GM12878 (cell line): ENCODE results near the gene COL8A2. TPM values are rescaled to one million over a fixed set of nuclear protein-coding genes. Genes with fewer than 3 reads are reported as not detected.

Experiments used
- ATAC-seq: fragments of 200-7000 bp; cut with Tn5 transposase; 3 replicates; pipeline ENCODE4 v1.9.1; 2020; ENCODE audit warnings: mild to moderate bottlenecking, moderate library complexity
- BruUV-seq: library from RNA; stranded (reverse); fragments of 400-500 nt; replicated peaks from 2 replicates; lab custom pipeline; 2021; lab: Mats Ljungman, UMichigan
- CTCF ChIA-PET: fragments of 300-600 bp; sonication (Branson Sonifier 250); formaldehyde crosslinking; extraction: SDS; loops from one replicate; lab custom pipeline; 2021; ENCODE audit warnings: inconsistent platforms; lab: Yijun Ruan, JAX
- POLR2A ChIA-PET: fragments of 350-600 bp; formaldehyde crosslinking; extraction: SDS; loops from one replicate; lab custom pipeline; 2021; ENCODE audit warnings: inconsistent platforms; lab: Charles Lee
- RAD21 ChIA-PET: fragments of 300-600 bp; sonication (Branson Sonifier 250); formaldehyde crosslinking; loops from one replicate; lab custom pipeline; 2023; ENCODE audit warnings: antibody characterized with exemption; ENCODE audit not compliant: unreplicated experiment; lab: Charles Lee
- SMC1A ChIA-PET: fragments of 300-600 bp; sonication (Branson Sonifier 250); formaldehyde crosslinking; loops from one replicate; lab custom pipeline; 2023; ENCODE audit not compliant: unreplicated experiment, uncharacterized antibody; lab: Charles Lee
- DNase-seq: peaks from one replicate; pipeline ENCODE4 v3.0.0-alpha.2; 2011; ENCODE audit warnings: low read depth, low spot score
- FAIRE-seq: peaks from 3 replicates; lab custom pipeline; 2011; peaks lifted over from hg19 to GRCh38; lab: Jason Lieb, UNC
- H2AFZ ChIP-seq: 2 replicates; pipeline ENCODE4 v1.6.0; 2011; ENCODE audit warnings: low read depth, low read length, control low read depth; ENCODE audit not compliant: control insufficient read depth
- H3K27ac ChIP-seq: 2 replicates; pipeline ENCODE4 v1.5.1; 2011; ENCODE audit warnings: control low read depth; ENCODE audit not compliant: control insufficient read depth, insufficient read depth
- H3K27me3 ChIP-seq, 2 experiments: replicated peaks in 1 of 2; 2 replicates each; pipeline versions ENCODE4 v1.6.0 to v1.6.1; 2011; ENCODE audit warnings: low read length in 1 of 2; ENCODE audit not compliant: control insufficient read depth in 2 of 2, insufficient read depth in 2 of 2
- H3K36me3 ChIP-seq, 2 experiments: 2 replicates each; pipeline ENCODE4 v1.5.1; 2011; ENCODE audit warnings: low read length in 1 of 2; ENCODE audit not compliant: control insufficient read depth in 2 of 2, insufficient read depth in 2 of 2
- H3K4me1 ChIP-seq: 2 replicates; pipeline ENCODE4 v1.6.1; 2011; ENCODE audit warnings: mild to moderate bottlenecking, low read length, moderate library complexity, mixed read lengths; ENCODE audit not compliant: control insufficient read depth, insufficient read depth
- H3K4me2 ChIP-seq: 2 replicates; pipeline ENCODE4 v1.6.0; 2011; ENCODE audit warnings: control low read depth; ENCODE audit not compliant: control insufficient read depth, insufficient read depth
- H3K4me3 ChIP-seq: fragments of 200-600 bp; sonication (generic); 2 replicates; pipeline ENCODE4 v1.5.1; 2016
- H3K79me2 ChIP-seq: 2 replicates; pipeline ENCODE4 v1.6.0; 2011; ENCODE audit warnings: low read length; ENCODE audit not compliant: control insufficient read depth, insufficient read depth
- H3K9ac ChIP-seq: 2 replicates; pipeline ENCODE4 v1.8.0; 2011; ENCODE audit warnings: low read length, control low read depth, mixed read lengths; ENCODE audit not compliant: control insufficient read depth, insufficient read depth
- H3K9me3 ChIP-seq: replicated peaks from 3 replicates; pipeline ENCODE4 v1.5.1; 2011; ENCODE audit warnings: mild to moderate bottlenecking, low read length; ENCODE audit not compliant: control insufficient read depth, insufficient read depth
- H4K20me1 ChIP-seq: 2 replicates; pipeline ENCODE4 v1.6.0; 2011; ENCODE audit not compliant: control insufficient read depth, insufficient read depth
- BRCA1 ChIP-seq: IDR thresholded peaks from 2 replicates; pipeline ENCODE4 v1.6.1; 2011; ENCODE audit warnings: low read depth, low read length, improper control_type of control experiment
- CHD2 ChIP-seq: IDR thresholded peaks from 2 replicates; pipeline ENCODE4 v1.6.1; 2011; ENCODE audit warnings: low read depth, low read length, improper control_type of control experiment, borderline replicate concordance
- CHD4 ChIP-seq: fragments of 200-600 bp; sonication (generic); IDR thresholded peaks from 2 replicates; pipeline ENCODE4 v1.6.1; 2016; ENCODE audit warnings: mild to moderate bottlenecking
- ESRRA ChIP-seq: IDR thresholded peaks from 2 replicates; pipeline ENCODE4 v1.6.1; 2012; ENCODE audit warnings: mild to moderate bottlenecking, low read length, improper control_type of control experiment
- ETV6 ChIP-seq, 2 experiments: fragments of 450-650 bp in 1 of 2; IDR thresholded peaks in 1 of 2; conservative IDR thresholded peaks in 1 of 2; 2 replicates each; pipeline ENCODE4 v1.6.1; 2014; ENCODE audit warnings: antibody characterized with exemption in 1 of 2, borderline replicate concordance in 1 of 2, low read depth in 1 of 2, mild to moderate bottlenecking in 1 of 2, moderate library complexity in 1 of 2
- HDAC2 ChIP-seq: fragments of 200-600 bp; sonication (generic); IDR thresholded peaks from 2 replicates; pipeline ENCODE4 v1.6.1; 2017
- IRF4 ChIP-seq: IDR thresholded peaks from 2 replicates; pipeline ENCODE4 v1.6.1; 2011; ENCODE audit warnings: low read depth, low read length
- MTA2 ChIP-seq: fragments of 450-650 bp; IDR thresholded peaks from 2 replicates; pipeline ENCODE4 v1.6.1; 2016; ENCODE audit warnings: low read depth, mild to moderate bottlenecking, moderate library complexity
- NR2C2 ChIP-seq: IDR thresholded peaks from 2 replicates; pipeline ENCODE4 v1.6.1; 2011; ENCODE audit warnings: borderline replicate concordance, low read depth; ENCODE audit not compliant: control insufficient read depth, insufficient read length
- SPI1 ChIP-seq: IDR thresholded peaks from 2 replicates; pipeline ENCODE4 v1.6.1; 2011; ENCODE audit warnings: low read depth, mild to moderate bottlenecking, low read length, moderate library complexity, borderline replicate concordance; ENCODE audit not compliant: insufficient read depth
- TARDBP ChIP-seq: IDR thresholded peaks from 2 replicates; pipeline ENCODE4 v1.6.1; 2016; ENCODE audit warnings: borderline replicate concordance
- ZZZ3 ChIP-seq: IDR thresholded peaks from 2 replicates; pipeline ENCODE4 v1.6.1; 2011; ENCODE audit warnings: low read depth; ENCODE audit not compliant: control insufficient read depth, insufficient read length
- WGBS: methylation state at CpG from one replicate; pipeline ENCODE4 v1.1.6; 2016; ENCODE audit warnings: low lambda C conversion rate; ENCODE audit not compliant: insufficient replicate concordance, insufficient coverage; ENCODE audit errors: missing lambda C conversion rate; 5-methylcytosine and 5-hydroxymethylcytosine counted together
- in situ Hi-C: fragments of 300-500 bp; cut with MboI; formaldehyde crosslinking; loops from 9 replicates; pipeline ENCODE4 v1.14.3; 2018; ENCODE audit warnings: mixed read lengths
- intact Hi-C: fragments of 100-400 bp; cut with micrococcal nuclease; formaldehyde crosslinking; loops from one replicate; pipeline ENCODE4 v1.14.2; 2022; ENCODE audit not compliant: unreplicated experiment
- polyA plus RNA-seq, 11 experiments: library from polyadenylated mRNA; depleted of rRNA in 4 of 11; unstranded in 6 of 11; stranded (reverse) in 5 of 11; fragments of >200 nt; fragmentation: Nextera tagmentation in 4 of 11; fragmentation: Illumina TruSeq in 1 of 11; extraction: Ambion mirVana in 4 of 11; extraction: Trizol in 1 of 11; gene quantifications; 1 replicate in 1 of 11; 2 replicates in 10 of 11; pipeline versions ENCODE4 v1.2.1 to v1.2.3, GENCODE V29; 2011 to 2016; ENCODE audit warnings: inconsistent platforms in 2 of 11, missing spikeins in 2 of 11, low read depth in 1 of 11
- total RNA-seq, 4 experiments: library from RNA; depleted of rRNA in 3 of 4; stranded (reverse); fragments of >200 nt in 3 of 4; fragmentation: Illumina TruSeq in 1 of 4; extraction: Trizol in 1 of 4; gene quantifications; 2 replicates each; pipeline versions ENCODE4 v1.2.1 to v1.2.3, GENCODE V29; 2013 to 2021
- TF ChIP-seq, protein P1 (sequence below): fragments of 450-650 bp; formaldehyde crosslinking; IDR thresholded peaks from 2 replicates; pipeline ENCODE4 v1.4.0; 2022; ENCODE audit warnings: mild to moderate bottlenecking, moderate library complexity
- TF ChIP-seq, protein P2 (sequence below): IDR thresholded peaks from 2 replicates; pipeline ENCODE4 v1.6.1; 2012; ENCODE audit warnings: low read depth, low read length, improper control_type of control experiment

Gene COL8A2
- total and polyA plus RNA-seq, 10 of the 15 experiments (the other 5 are each of a cell fraction or from before 2014, with no cell fraction given) = 0.01 TPM; not detected in 9

DNA sequence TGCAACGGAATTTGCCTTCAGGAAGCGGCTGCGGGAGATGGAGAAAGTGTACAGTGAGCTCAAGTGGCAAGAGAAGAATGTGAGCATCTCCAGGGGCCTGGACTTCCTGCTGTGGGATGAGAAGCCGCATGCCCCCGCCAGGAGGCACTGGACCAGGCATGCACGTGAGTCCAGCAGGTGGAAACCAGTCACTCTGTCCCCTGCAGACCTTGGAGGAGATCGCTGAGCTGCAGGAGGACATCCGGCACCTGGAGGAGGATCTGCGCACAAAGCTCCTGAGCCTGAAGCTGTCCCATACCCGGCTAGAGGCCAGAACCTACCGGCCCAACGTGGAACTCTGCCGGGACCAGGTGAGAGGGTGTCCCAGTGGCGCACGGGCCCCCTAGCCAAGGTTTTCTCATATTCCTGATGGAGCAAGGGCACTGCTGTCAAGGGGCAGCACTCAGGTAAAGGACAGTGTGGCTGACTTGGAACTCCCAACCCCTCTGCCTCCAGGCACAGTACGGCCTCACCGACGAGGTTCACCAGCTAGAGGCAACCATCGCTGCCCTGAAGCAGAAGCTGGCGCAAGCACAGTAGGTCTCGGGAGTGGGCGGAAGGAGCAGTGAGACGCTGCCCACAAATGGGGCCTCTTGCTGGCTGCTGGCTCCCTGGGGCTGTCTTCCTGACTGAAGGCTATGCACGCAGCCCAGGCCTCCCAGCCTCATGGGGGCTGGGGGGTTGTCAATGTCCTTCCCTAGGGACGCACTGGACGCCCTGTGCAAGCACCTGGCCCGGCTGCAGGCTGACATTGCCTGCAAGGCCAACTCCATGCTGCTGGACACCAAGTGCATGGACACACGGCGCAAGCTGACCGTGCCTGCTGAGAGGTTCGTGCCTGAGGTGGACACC, 37.5 kb downstream of the COL8A2 start:
- Histone ChIP-seq H3K4me1 (no peaks in the 10 kb centered on the region; the same call in 1 of the 2 replicates), H4K20me1 (no peaks in the 10 kb centered on the region), H3K36me3 (peaks cover 7 to 8% of the 10 kb centered on the region in 2 experiments; a peak in 2 of 4 replicates), H3K4me2 (peak overlapping the region; percentile 78; the same call in 1 of the 2 replicates), H3K79me2 (peaks cover 20% of the 10 kb centered on the region), H3K9me3 (no peaks in the 10 kb centered on the region), H3K27ac (no peak overlapping the region), H3K27me3 (no peaks in the 10 kb centered on the region; a peak in 1 of 4 replicates), H3K9ac (no peak overlapping the region), H3K4me3 (no peak overlapping the region), H2AFZ (no peak overlapping the region; the same call in 1 of the 2 replicates)
- DNase-seq (no peak), ATAC-seq (no peak), FAIRE-seq (no peak)
- ChIA-PET POLR2A (interaction anchor here (1.1 kb wide), 1 partner anchor 137 kb away, joined by 3 read pairs; the partner anchor contains the start of gene THRAP3), RAD21 (interaction anchor here (0.5 to 1.5 kb wide), 2 partner anchors 100 to 122 kb away, joined by 5 read pairs; no protein-coding TSS in a partner anchor), SMC1A (interaction anchor here (1.2 to 1.3 kb wide), 2 partner anchors 13 to 145 kb away, joined by 3 read pairs; no protein-coding TSS in a partner anchor), CTCF (interaction anchor here (0.8 to 1.4 kb wide), 5 partner anchors 96 to 230 kb away, joined by 3 read pairs; partner anchors contain the start of gene AGO1)
- in situ Hi-C loops (no loop called here), intact Hi-C loops (loop anchor here (2.0 to 10.0 kb wide), 3 partner anchors 157 to 230 kb away; partner anchors contain the start of genes AGO1 and AGO3)
- 75% methylated on average over 31 of the region's 31 CpGs for WGBS
- no TSS peak for BruUV-seq
- no peak for TF ChIP-seq MTA2
- no peak for TF ChIP-seq BRCA1
- no peak for TF ChIP-seq CHD2
- TF ChIP-seq ZZZ3 = no peak
- TF ChIP-seq ETV6 (conservative IDR thresholded peaks at IDR 0.05 in 1 of 2, IDR thresholded peaks at IDR 0.05 in 1 of 2; ENCODE audit: borderline replicate concordance in 1 of 2, low read depth in 1 of 2) = no peak
- no peak for TF ChIP-seq SPI1
- TF ChIP-seq, protein P1, sequence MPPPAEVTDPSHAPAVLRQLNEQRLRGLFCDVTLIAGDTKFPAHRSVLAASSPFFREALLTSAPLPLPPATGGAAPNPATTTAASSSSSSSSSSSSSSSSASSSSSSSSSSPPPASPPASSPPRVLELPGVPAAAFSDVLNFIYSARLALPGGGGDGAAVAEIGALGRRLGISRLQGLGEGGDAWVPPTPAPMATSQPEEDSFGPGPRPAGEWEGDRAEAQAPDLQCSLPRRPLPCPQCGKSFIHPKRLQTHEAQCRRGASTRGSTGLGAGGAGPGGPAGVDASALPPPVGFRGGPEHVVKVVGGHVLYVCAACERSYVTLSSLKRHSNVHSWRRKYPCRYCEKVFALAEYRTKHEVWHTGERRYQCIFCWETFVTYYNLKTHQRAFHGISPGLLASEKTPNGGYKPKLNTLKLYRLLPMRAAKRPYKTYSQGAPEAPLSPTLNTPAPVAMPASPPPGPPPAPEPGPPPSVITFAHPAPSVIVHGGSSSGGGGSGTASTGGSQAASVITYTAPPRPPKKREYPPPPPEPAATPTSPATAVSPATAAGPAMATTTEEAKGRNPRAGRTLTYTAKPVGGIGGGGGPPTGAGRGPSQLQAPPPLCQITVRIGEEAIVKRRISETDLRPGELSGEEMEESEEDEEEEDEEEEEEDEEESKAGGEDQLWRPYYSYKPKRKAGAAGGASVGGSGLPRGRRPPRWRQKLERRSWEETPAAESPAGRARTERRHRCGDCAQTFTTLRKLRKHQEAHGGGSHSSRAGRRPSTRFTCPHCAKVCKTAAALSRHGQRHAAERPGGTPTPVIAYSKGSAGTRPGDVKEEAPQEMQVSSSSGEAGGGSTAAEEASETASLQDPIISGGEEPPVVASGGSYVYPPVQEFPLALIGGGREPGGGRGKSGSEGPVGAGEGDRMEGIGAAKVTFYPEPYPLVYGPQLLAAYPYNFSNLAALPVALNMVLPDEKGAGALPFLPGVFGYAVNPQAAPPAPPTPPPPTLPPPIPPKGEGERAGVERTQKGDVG (CRISPR knock-in tag) = no peak
- TF ChIP-seq TARDBP = no peak
- no peak for TF ChIP-seq ESRRA
- TF ChIP-seq NR2C2 = no peak
- TF ChIP-seq IRF4 = no peak
- TF ChIP-seq HDAC2 = no peak
- TF ChIP-seq CHD4 = no peak
- TF ChIP-seq, protein P2, sequence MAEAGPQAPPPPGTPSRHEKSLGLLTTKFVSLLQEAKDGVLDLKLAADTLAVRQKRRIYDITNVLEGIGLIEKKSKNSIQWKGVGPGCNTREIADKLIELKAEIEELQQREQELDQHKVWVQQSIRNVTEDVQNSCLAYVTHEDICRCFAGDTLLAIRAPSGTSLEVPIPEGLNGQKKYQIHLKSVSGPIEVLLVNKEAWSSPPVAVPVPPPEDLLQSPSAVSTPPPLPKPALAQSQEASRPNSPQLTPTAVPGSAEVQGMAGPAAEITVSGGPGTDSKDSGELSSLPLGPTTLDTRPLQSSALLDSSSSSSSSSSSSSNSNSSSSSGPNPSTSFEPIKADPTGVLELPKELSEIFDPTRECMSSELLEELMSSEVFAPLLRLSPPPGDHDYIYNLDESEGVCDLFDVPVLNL = no peak
